GM12878 (cell line): ENCODE measurements around the gene WDTC1. TPM values are rescaled to one million over a fixed set of nuclear protein-coding genes. Genes with fewer than 3 reads are reported as not detected.
A peak's percentile ranks its signal among the peaks of the same experiment; 100 is the strongest.

Source experiments
- ATAC-seq: fragments of 200-7000 bp; cut with Tn5 transposase; 3 replicates; pipeline ENCODE4 v1.9.1; 2020; ENCODE audit warnings: mild to moderate bottlenecking, moderate library complexity
- BruUV-seq: library from RNA; stranded (reverse); fragments of 400-500 nt; replicated peaks from 2 replicates; lab custom pipeline; 2021; lab: Mats Ljungman, UMichigan
- CTCF ChIA-PET: fragments of 300-600 bp; sonication (Branson Sonifier 250); formaldehyde crosslinking; extraction: SDS; loops from one replicate; lab custom pipeline; 2021; ENCODE audit warnings: inconsistent platforms; lab: Yijun Ruan, JAX
- POLR2A ChIA-PET: fragments of 350-600 bp; formaldehyde crosslinking; extraction: SDS; loops from one replicate; lab custom pipeline; 2021; ENCODE audit warnings: inconsistent platforms; lab: Charles Lee
- RAD21 ChIA-PET: fragments of 300-600 bp; sonication (Branson Sonifier 250); formaldehyde crosslinking; loops from one replicate; lab custom pipeline; 2023; ENCODE audit warnings: antibody characterized with exemption; ENCODE audit not compliant: unreplicated experiment; lab: Charles Lee
- SMC1A ChIA-PET: fragments of 300-600 bp; sonication (Branson Sonifier 250); formaldehyde crosslinking; loops from one replicate; lab custom pipeline; 2023; ENCODE audit not compliant: unreplicated experiment, uncharacterized antibody; lab: Charles Lee
- DNase-seq: peaks from one replicate; pipeline ENCODE4 v3.0.0-alpha.2; 2011; ENCODE audit warnings: low read depth, low spot score
- FAIRE-seq: peaks from 3 replicates; lab custom pipeline; 2011; peaks lifted over from hg19 to GRCh38; lab: Jason Lieb, UNC
- H2AFZ ChIP-seq: 2 replicates; pipeline ENCODE4 v1.6.0; 2011; ENCODE audit warnings: low read depth, low read length, control low read depth; ENCODE audit not compliant: control insufficient read depth
- H3K27ac ChIP-seq: 2 replicates; pipeline ENCODE4 v1.5.1; 2011; ENCODE audit warnings: control low read depth; ENCODE audit not compliant: control insufficient read depth, insufficient read depth
- H3K27me3 ChIP-seq, 2 experiments: replicated peaks in 1 of 2; 2 replicates each; pipeline versions ENCODE4 v1.6.0 to v1.6.1; 2011; ENCODE audit warnings: low read length in 1 of 2; ENCODE audit not compliant: control insufficient read depth in 2 of 2, insufficient read depth in 2 of 2
- H3K36me3 ChIP-seq, 2 experiments: 2 replicates each; pipeline ENCODE4 v1.5.1; 2011; ENCODE audit warnings: low read length in 1 of 2; ENCODE audit not compliant: control insufficient read depth in 2 of 2, insufficient read depth in 2 of 2
- H3K4me1 ChIP-seq: 2 replicates; pipeline ENCODE4 v1.6.1; 2011; ENCODE audit warnings: mild to moderate bottlenecking, low read length, moderate library complexity, mixed read lengths; ENCODE audit not compliant: control insufficient read depth, insufficient read depth
- H3K4me2 ChIP-seq: 2 replicates; pipeline ENCODE4 v1.6.0; 2011; ENCODE audit warnings: control low read depth; ENCODE audit not compliant: control insufficient read depth, insufficient read depth
- H3K4me3 ChIP-seq: fragments of 200-600 bp; sonication (generic); 2 replicates; pipeline ENCODE4 v1.5.1; 2016
- H3K79me2 ChIP-seq: 2 replicates; pipeline ENCODE4 v1.6.0; 2011; ENCODE audit warnings: low read length; ENCODE audit not compliant: control insufficient read depth, insufficient read depth
- H3K9ac ChIP-seq: 2 replicates; pipeline ENCODE4 v1.8.0; 2011; ENCODE audit warnings: low read length, control low read depth, mixed read lengths; ENCODE audit not compliant: control insufficient read depth, insufficient read depth
- H3K9me3 ChIP-seq: replicated peaks from 3 replicates; pipeline ENCODE4 v1.5.1; 2011; ENCODE audit warnings: mild to moderate bottlenecking, low read length; ENCODE audit not compliant: control insufficient read depth, insufficient read depth
- H4K20me1 ChIP-seq: 2 replicates; pipeline ENCODE4 v1.6.0; 2011; ENCODE audit not compliant: control insufficient read depth, insufficient read depth
- CBX3 ChIP-seq: fragments of 200-600 bp; sonication (generic); IDR thresholded peaks from 2 replicates; pipeline ENCODE4 v1.6.1; 2016; ENCODE audit warnings: low read depth, borderline replicate concordance
- EED ChIP-seq: sonication (generic); IDR thresholded peaks from 2 replicates; pipeline ENCODE4 v1.6.1; 2016; ENCODE audit warnings: antibody characterized with exemption, low read depth
- MTA2 ChIP-seq: fragments of 450-650 bp; IDR thresholded peaks from 2 replicates; pipeline ENCODE4 v1.6.1; 2016; ENCODE audit warnings: low read depth, mild to moderate bottlenecking, moderate library complexity
- NFYA ChIP-seq: IDR thresholded peaks from 2 replicates; pipeline ENCODE4 v1.6.1; 2011; ENCODE audit warnings: low read depth, mild to moderate bottlenecking, low read length, improper control_type of control experiment, borderline replicate concordance
- POLR2A ChIP-seq: IDR thresholded peaks from 2 replicates; pipeline ENCODE4 v1.6.1; 2011; ENCODE audit warnings: low read depth, mild to moderate bottlenecking, low read length
- RB1 ChIP-seq: fragments of 450-650 bp; formaldehyde crosslinking; IDR thresholded peaks from 2 replicates; pipeline ENCODE4 v1.6.1; 2017; ENCODE audit warnings: mild to moderate bottlenecking, borderline replicate concordance
- RELA ChIP-seq: fragments of 450-650 bp; IDR thresholded peaks from 2 replicates; pipeline ENCODE4 v1.8.0; 2014; ENCODE audit warnings: borderline replicate concordance; ENCODE audit not compliant: partially characterized antibody
- TARDBP ChIP-seq: IDR thresholded peaks from 2 replicates; pipeline ENCODE4 v1.6.1; 2016; ENCODE audit warnings: borderline replicate concordance
- YBX1 ChIP-seq: fragments of 450-650 bp; IDR thresholded peaks from 2 replicates; pipeline ENCODE4 v1.6.1; 2016; ENCODE audit warnings: antibody characterized with exemption
- WGBS: methylation state at CpG from one replicate; pipeline ENCODE4 v1.1.6; 2016; ENCODE audit warnings: low lambda C conversion rate; ENCODE audit not compliant: insufficient replicate concordance, insufficient coverage; ENCODE audit errors: missing lambda C conversion rate; 5-methylcytosine and 5-hydroxymethylcytosine counted together
- in situ Hi-C: fragments of 300-500 bp; cut with MboI; formaldehyde crosslinking; loops from 9 replicates; pipeline ENCODE4 v1.14.3; 2018; ENCODE audit warnings: mixed read lengths
- intact Hi-C: fragments of 100-400 bp; cut with micrococcal nuclease; formaldehyde crosslinking; loops from one replicate; pipeline ENCODE4 v1.14.2; 2022; ENCODE audit not compliant: unreplicated experiment
- polyA plus RNA-seq, 11 experiments: library from polyadenylated mRNA; depleted of rRNA in 4 of 11; unstranded in 6 of 11; stranded (reverse) in 5 of 11; fragments of >200 nt; fragmentation: Nextera tagmentation in 4 of 11; fragmentation: Illumina TruSeq in 1 of 11; extraction: Ambion mirVana in 4 of 11; extraction: Trizol in 1 of 11; gene quantifications; 1 replicate in 1 of 11; 2 replicates in 10 of 11; pipeline versions ENCODE4 v1.2.1 to v1.2.3, GENCODE V29; 2011 to 2016; ENCODE audit warnings: inconsistent platforms in 2 of 11, missing spikeins in 2 of 11, low read depth in 1 of 11
- total RNA-seq, 4 experiments: library from RNA; depleted of rRNA in 3 of 4; stranded (reverse); fragments of >200 nt in 3 of 4; fragmentation: Illumina TruSeq in 1 of 4; extraction: Trizol in 1 of 4; gene quantifications; 2 replicates each; pipeline versions ENCODE4 v1.2.1 to v1.2.3, GENCODE V29; 2013 to 2021
- TF ChIP-seq, protein P1 (sequence below), 3 experiments: IDR thresholded peaks in 2 of 3; conservative IDR thresholded peaks in 1 of 3; 2 replicates each; pipeline ENCODE4 v1.5.1; 2011; ENCODE audit warnings: low read depth in 3 of 3, low read length in 3 of 3, mild to moderate bottlenecking in 3 of 3, control low read depth in 2 of 3, moderate library complexity in 2 of 3, inconsistent platforms in 1 of 3, mixed read lengths in 1 of 3; ENCODE audit not compliant: control insufficient read depth in 2 of 3, insufficient read depth in 1 of 3; ENCODE audit errors: extremely low read depth in 1 of 3
- TF ChIP-seq, protein P2 (sequence below): fragments of 450-650 bp; IDR thresholded peaks from 2 replicates; pipeline ENCODE4 v1.6.1; 2017; ENCODE audit warnings: antibody characterized with exemption, mild to moderate bottlenecking, moderate library complexity
- TF ChIP-seq, protein P3 (sequence below): IDR thresholded peaks from 2 replicates; pipeline ENCODE4 v1.6.1; 2011; ENCODE audit warnings: low read depth, low read length, improper control_type of control experiment, borderline replicate concordance

The WDTC1 gene
- total and polyA plus RNA-seq, 10 of the 15 experiments (the other 5 are each of a cell fraction or from before 2014, with no cell fraction given) = 0.21 to 28.7 (median 7.6) TPM

DNA sequence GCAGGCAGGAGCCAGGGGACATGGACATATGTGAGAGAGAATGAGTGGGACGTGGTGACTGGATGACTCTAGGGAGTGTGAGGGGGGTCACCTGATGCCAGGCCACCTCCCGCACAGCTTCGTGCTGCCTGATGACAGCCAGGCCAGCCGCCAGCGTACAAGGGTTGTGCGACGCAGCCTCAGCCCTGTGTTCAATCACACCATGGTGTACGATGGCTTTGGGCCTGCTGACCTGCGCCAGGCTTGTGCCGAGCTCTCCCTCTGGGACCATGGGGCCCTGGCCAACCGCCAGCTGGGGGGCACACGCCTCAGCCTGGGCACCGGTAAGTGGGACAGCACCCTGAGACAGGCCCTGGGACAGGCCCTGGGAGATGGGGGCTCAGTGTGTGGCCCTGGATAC lies 118.7 kb downstream of the WDTC1 start:
- intact Hi-C loops = no loop called here
- no peak for DNase-seq
- ATAC-seq = no peak
- POLR2A ChIA-PET = no interaction called here
- H3K36me3 ChIP-seq = no peaks in the 10 kb centered on the region
- H3K27ac ChIP-seq = no peak overlapping the region
- no peaks in the 10 kb centered on the region for H3K27me3 ChIP-seq
- SMC1A ChIA-PET = interaction anchor here (1.2 kb wide), 1 partner anchor 34 kb away, joined by 3 read pairs; no protein-coding TSS in a partner anchor
- no peaks in the 10 kb centered on the region for H3K79me2 ChIP-seq
- no peak overlapping the region for H3K4me3 ChIP-seq
- WGBS = 96% methylated on average over 13 of the region's 13 CpGs
- no peak overlapping the region for H3K9ac ChIP-seq
- TF ChIP-seq, protein P1, sequence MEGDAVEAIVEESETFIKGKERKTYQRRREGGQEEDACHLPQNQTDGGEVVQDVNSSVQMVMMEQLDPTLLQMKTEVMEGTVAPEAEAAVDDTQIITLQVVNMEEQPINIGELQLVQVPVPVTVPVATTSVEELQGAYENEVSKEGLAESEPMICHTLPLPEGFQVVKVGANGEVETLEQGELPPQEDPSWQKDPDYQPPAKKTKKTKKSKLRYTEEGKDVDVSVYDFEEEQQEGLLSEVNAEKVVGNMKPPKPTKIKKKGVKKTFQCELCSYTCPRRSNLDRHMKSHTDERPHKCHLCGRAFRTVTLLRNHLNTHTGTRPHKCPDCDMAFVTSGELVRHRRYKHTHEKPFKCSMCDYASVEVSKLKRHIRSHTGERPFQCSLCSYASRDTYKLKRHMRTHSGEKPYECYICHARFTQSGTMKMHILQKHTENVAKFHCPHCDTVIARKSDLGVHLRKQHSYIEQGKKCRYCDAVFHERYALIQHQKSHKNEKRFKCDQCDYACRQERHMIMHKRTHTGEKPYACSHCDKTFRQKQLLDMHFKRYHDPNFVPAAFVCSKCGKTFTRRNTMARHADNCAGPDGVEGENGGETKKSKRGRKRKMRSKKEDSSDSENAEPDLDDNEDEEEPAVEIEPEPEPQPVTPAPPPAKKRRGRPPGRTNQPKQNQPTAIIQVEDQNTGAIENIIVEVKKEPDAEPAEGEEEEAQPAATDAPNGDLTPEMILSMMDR (IDR thresholded peaks at IDR 0.05 in 2 of 3, conservative IDR thresholded peaks at IDR 0.05 in 1 of 3; ENCODE audit: control insufficient read depth in 2 of 3, extremely low read depth in 1 of 3, insufficient read depth in 1 of 3, low read depth in 3 of 3, low read length in 3 of 3) = no peak
- TF ChIP-seq POLR2A (0 out of 2 replicates have a peak, but pooled peaks have one; percentile 26), NFYA (no peak)
- no peaks in the 10 kb centered on the region for H4K20me1 ChIP-seq
- in situ Hi-C loops = no loop called here
- H3K4me2 ChIP-seq = no peak overlapping the region
- CTCF ChIA-PET = interaction anchor here (1.1 to 8.7 kb wide), 5 partner anchors 12 to 55 kb away, joined by 3 to 126 read pairs (median 14); partner anchors contain the start of gene GPR3
- RAD21 ChIA-PET = no interaction called here
- BruUV-seq = no TSS peak
- H2AFZ ChIP-seq = no peak overlapping the region
- H3K9me3 ChIP-seq = no peaks in the 10 kb centered on the region
- H3K4me1 ChIP-seq = peaks cover 4% of the 10 kb centered on the region
- no peak for FAIRE-seq

DNA sequence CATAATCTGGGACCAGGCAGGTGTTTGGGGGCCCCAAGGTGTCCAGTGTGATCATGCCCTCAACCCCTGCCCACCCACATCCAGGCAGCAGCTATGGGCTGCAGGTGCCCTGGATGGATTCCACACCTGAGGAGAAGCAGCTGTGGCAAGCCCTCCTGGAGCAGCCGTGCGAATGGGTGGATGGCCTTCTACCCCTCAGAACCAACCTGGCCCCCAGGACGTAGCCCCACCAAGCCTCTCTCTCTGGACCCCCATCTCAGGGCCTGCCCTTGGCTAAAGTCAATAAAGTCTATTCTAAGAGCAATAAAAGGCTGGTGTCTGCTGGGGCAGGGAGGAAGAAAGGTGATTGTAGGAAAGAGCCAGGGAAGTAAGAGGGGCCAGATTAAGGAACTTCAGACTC lies 119.2 kb downstream of the WDTC1 start:
- no peak overlapping the region for H2AFZ ChIP-seq
- H3K36me3 ChIP-seq = no peaks in the 10 kb centered on the region
- peaks cover 4% of the 10 kb centered on the region for H3K4me1 ChIP-seq
- no peak overlapping the region for H3K9ac ChIP-seq
- H3K79me2 ChIP-seq = no peaks in the 10 kb centered on the region
- in situ Hi-C loops (no loop called here), intact Hi-C loops (no loop called here)
- no peaks in the 10 kb centered on the region for H4K20me1 ChIP-seq
- H3K4me3 ChIP-seq = no peak overlapping the region
- ChIA-PET RAD21 (no interaction called here), POLR2A (no interaction called here), CTCF (interaction anchor here (1.1 to 8.7 kb wide), 7 partner anchors 13 to 248 kb away, joined by 3 to 126 read pairs (median 14); partner anchors contain the start of genes GPR3 and MAP3K6), SMC1A (interaction anchor here (0.6 to 1.2 kb wide), 2 partner anchors 34 to 218 kb away, joined by 3 read pairs; no protein-coding TSS in a partner anchor)
- 64% methylated on average over 3 of the region's 3 CpGs for WGBS
- FAIRE-seq (no peak), DNase-seq (no peak), ATAC-seq (no peak)
- BruUV-seq = no TSS peak
- H3K9me3 ChIP-seq = no peaks in the 10 kb centered on the region
- no peak overlapping the region for H3K27ac ChIP-seq
- no peak overlapping the region for H3K4me2 ChIP-seq
- H3K27me3 ChIP-seq = no peaks in the 10 kb centered on the region; a peak in 1 of 4 replicates
- no peak for TF ChIP-seq YBX1
- TF ChIP-seq, protein P2, sequence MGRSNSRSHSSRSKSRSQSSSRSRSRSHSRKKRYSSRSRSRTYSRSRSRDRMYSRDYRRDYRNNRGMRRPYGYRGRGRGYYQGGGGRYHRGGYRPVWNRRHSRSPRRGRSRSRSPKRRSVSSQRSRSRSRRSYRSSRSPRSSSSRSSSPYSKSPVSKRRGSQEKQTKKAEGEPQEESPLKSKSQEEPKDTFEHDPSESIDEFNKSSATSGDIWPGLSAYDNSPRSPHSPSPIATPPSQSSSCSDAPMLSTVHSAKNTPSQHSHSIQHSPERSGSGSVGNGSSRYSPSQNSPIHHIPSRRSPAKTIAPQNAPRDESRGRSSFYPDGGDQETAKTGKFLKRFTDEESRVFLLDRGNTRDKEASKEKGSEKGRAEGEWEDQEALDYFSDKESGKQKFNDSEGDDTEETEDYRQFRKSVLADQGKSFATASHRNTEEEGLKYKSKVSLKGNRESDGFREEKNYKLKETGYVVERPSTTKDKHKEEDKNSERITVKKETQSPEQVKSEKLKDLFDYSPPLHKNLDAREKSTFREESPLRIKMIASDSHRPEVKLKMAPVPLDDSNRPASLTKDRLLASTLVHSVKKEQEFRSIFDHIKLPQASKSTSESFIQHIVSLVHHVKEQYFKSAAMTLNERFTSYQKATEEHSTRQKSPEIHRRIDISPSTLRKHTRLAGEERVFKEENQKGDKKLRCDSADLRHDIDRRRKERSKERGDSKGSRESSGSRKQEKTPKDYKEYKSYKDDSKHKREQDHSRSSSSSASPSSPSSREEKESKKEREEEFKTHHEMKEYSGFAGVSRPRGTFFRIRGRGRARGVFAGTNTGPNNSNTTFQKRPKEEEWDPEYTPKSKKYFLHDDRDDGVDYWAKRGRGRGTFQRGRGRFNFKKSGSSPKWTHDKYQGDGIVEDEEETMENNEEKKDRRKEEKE = no peak
- TF ChIP-seq, protein P3, sequence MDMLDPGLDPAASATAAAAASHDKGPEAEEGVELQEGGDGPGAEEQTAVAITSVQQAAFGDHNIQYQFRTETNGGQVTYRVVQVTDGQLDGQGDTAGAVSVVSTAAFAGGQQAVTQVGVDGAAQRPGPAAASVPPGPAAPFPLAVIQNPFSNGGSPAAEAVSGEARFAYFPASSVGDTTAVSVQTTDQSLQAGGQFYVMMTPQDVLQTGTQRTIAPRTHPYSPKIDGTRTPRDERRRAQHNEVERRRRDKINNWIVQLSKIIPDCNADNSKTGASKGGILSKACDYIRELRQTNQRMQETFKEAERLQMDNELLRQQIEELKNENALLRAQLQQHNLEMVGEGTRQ = no peak
- TF ChIP-seq MTA2 = no peak
- TF ChIP-seq TARDBP = no peak
- no peak for TF ChIP-seq EED
- no peak for TF ChIP-seq CBX3
- no peak for TF ChIP-seq RB1
- TF ChIP-seq RELA = no peak
